Nephron progenitor cell (in vitro differentiated cells): Measurements from ENCODE around the gene DCHS1.
A peak's percentile ranks its signal among the peaks of the same experiment; 100 is the strongest.
"Not testable (repeated sequence)": the region's sequence is repeated elsewhere in the genome, so short reads cannot be mapped to it uniquely, and the experiment has no call there.

Source experiments
- DNase-seq: peaks from one replicate; pipeline ENCODE4 v3.0.0; 2021
- H3K27ac Mint-ChIP-seq: 2 replicates; pipeline ENCODE4 v1.8.0; 2021; ENCODE audit warnings: mild to moderate bottlenecking, moderate library complexity, mixed read lengths
- H3K27me3 Mint-ChIP-seq: 2 replicates; pipeline ENCODE4 v1.8.0; 2021; ENCODE audit warnings: mild to moderate bottlenecking, low read depth, mixed read lengths; ENCODE audit not compliant: poor library complexity
- H3K36me3 Mint-ChIP-seq: 2 replicates; pipeline ENCODE4 v1.8.0; 2021; ENCODE audit warnings: low read depth, mixed read lengths
- H3K4me1 Mint-ChIP-seq: 2 replicates; pipeline ENCODE4 v1.8.0; 2021; ENCODE audit warnings: mixed read lengths
- H3K4me3 Mint-ChIP-seq: 2 replicates; pipeline ENCODE4 v1.8.0; 2021; ENCODE audit warnings: mild to moderate bottlenecking, moderate library complexity, mixed read lengths
- H3K9me3 Mint-ChIP-seq: 2 replicates; pipeline ENCODE4 v1.8.0; 2021; ENCODE audit warnings: mild to moderate bottlenecking, moderate library complexity, mixed read lengths
- TF ChIP-seq, protein P1 (sequence below): fragments of 200-600 bp; sonication (generic); IDR thresholded peaks from 2 replicates; pipeline ENCODE4 v1.5.0; 2021; ENCODE audit warnings: antibody characterized with exemption

The DCHS1 gene

DNA sequence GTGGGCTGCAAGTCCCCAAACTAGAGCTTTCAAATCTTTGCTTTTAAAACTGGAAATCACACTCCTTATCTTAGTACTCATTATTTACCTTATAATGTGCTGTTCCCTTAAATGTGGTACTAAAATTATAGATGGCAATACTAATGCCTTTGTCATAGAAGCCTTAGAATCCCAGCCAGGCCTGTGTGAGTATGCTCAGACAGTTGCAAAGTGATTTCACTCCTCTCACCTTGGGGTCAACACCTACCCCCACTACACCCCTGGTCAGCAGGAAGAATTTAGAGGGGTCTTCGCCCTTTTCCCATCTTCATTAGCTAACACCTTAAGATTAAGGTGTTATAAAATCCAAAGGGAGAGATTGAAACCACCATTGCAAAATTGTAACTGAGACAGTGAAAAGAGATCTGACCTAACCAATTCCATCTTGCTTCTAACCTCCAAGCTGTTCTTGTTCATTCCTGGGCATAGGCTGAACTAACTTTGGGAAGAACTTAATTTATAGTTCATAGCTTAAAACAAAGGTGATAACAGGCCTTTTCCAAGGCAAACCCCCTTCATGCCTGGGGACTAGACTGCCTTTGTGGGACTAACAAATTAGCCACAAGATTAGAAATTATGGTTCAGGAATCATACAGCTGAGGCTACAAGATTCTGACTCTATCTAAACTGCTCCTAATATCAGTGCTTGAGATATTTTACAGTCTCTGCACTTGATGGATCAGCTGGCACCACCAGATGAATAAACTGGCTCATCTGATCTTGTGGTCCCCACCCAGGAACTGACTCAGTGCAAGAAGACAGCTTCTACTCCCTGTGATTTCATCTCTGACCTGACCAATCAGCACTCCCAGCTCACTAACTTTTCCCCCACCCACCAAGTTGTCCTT lies 38.0 kb upstream of the DCHS1 start:
- Mint-ChIP-seq H3K27me3 (peaks cover 3% of the 10 kb centered on the region), H3K36me3 (peaks cover 6% of the 10 kb centered on the region), H3K27ac (no peak overlapping the region), H3K4me1 (no peaks in the 10 kb centered on the region), H3K4me3 (no peak overlapping the region), H3K9me3 (peaks cover 11% of the 10 kb centered on the region)
- DNase-seq, result no peak
- TF ChIP-seq, protein P1, sequence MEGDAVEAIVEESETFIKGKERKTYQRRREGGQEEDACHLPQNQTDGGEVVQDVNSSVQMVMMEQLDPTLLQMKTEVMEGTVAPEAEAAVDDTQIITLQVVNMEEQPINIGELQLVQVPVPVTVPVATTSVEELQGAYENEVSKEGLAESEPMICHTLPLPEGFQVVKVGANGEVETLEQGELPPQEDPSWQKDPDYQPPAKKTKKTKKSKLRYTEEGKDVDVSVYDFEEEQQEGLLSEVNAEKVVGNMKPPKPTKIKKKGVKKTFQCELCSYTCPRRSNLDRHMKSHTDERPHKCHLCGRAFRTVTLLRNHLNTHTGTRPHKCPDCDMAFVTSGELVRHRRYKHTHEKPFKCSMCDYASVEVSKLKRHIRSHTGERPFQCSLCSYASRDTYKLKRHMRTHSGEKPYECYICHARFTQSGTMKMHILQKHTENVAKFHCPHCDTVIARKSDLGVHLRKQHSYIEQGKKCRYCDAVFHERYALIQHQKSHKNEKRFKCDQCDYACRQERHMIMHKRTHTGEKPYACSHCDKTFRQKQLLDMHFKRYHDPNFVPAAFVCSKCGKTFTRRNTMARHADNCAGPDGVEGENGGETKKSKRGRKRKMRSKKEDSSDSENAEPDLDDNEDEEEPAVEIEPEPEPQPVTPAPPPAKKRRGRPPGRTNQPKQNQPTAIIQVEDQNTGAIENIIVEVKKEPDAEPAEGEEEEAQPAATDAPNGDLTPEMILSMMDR, result no peak

DNA sequence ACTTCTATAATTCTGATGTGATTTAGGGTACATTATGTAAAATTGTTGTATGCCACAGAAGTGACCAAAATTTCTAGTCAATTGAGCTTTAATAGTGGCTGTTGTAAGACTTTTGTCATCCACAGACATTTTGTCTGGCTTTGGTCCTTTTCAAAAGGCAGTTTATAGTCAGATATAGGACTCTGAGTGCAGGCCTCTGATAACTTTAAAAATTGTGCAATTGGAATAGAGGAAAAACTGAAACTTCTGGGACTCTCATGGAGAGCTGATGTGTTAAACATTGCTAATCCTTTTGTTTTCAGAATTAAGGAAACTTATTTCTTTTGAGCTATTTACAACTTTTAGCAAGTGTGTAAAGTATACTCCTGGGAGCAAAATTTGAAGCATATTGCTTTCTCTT lies 36.5 kb upstream of the DCHS1 start:
- Mint-ChIP-seq H3K27ac (no peak overlapping the region), H3K36me3 (peaks cover 6% of the 10 kb centered on the region), H3K27me3 (peaks cover 5% of the 10 kb centered on the region), H3K4me1 (no peaks in the 10 kb centered on the region), H3K9me3 (peaks cover 16% of the 10 kb centered on the region), H3K4me3 (no peak overlapping the region)
- no peak for DNase-seq
- TF ChIP-seq, protein P1, result no peak

DNA sequence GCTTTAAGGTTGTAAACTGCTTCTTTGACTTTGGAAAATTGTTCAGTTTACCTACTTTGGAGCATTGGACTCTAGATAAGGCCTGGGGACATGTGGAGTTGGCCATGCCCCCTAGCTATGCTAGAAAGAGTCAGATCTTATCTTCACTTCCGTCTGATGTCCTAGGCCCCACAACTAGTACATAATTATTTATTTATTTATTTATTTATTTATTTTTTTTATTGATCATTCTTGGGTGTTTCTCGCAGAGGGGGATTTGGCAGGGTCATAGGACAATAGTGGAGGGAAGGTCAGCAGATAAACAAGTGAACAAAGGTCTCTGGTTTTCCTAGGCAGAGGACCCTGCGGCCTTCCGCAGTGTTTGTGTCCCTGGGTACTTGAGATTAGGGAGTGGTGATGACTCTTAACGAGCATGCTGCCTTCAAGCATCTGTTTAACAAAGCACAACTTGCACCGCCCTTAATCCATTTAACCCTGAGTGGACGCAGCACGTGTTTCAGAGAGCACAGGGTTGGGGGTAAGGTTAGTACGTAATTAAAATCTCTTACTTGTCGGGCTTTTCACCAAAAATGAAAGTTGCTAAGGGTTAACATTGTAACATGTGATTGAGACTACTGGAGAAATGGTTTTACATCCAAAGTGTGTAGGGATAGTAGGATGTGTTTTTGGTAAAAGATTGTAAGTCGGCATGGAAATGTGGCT lies 35.0 kb upstream of the DCHS1 start:
- not testable (repeated sequence) for H3K27ac Mint-ChIP-seq, DNase-seq, H3K4me3 Mint-ChIP-seq, H3K4me1 Mint-ChIP-seq, H3K36me3 Mint-ChIP-seq
- H3K9me3 Mint-ChIP-seq, result peaks cover 21% of the 10 kb centered on the region
- H3K27me3 Mint-ChIP-seq, result peaks cover 14% of the 10 kb centered on the region

DNA sequence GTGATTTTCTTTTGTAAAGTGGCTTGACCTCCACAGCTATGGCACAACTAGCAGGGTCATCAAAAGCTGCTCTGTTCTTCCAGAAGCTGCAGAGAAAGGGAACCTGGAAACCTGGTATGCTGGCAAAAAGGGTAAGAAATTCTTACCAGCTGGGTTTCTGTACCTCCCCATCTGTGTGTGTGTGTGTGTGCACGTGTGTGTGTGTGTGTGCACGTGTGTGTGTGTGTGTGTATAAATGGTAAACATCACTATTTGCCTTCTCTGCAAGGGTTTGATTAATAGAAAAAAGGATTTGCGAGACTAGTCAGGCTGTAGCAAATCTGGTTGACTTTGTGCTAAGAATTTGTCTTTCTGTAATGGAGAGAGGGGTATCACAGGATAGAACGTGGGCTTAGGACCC lies 32.3 kb upstream of the DCHS1 start:
- peaks cover 15% of the 10 kb centered on the region for H3K27me3 Mint-ChIP-seq

GRCh38 chr11:6686006-6686405 lies 30.4 kb upstream of the DCHS1 start:
- Mint-ChIP-seq H3K9me3 (peaks cover 21% of the 10 kb centered on the region), H3K4me3 (no peak overlapping the region), H3K27ac (no peak overlapping the region), H3K36me3 (peaks cover 17% of the 10 kb centered on the region), H3K4me1 (peaks cover 26% of the 10 kb centered on the region), H3K27me3 (peaks cover 15% of the 10 kb centered on the region)
- TF ChIP-seq, protein P1, result no peak
- no peak for DNase-seq

More for the DNA sequence above, 32.3 kb upstream of the DCHS1 start:
- DNase-seq, result no peak
- Mint-ChIP-seq H3K27ac (no peak overlapping the region), H3K9me3 (peaks cover 21% of the 10 kb centered on the region), H3K4me1 (peaks cover 13% of the 10 kb centered on the region), H3K36me3 (peaks cover 6% of the 10 kb centered on the region), H3K4me3 (no peak overlapping the region)
- TF ChIP-seq, protein P1, result no peak

DNA sequence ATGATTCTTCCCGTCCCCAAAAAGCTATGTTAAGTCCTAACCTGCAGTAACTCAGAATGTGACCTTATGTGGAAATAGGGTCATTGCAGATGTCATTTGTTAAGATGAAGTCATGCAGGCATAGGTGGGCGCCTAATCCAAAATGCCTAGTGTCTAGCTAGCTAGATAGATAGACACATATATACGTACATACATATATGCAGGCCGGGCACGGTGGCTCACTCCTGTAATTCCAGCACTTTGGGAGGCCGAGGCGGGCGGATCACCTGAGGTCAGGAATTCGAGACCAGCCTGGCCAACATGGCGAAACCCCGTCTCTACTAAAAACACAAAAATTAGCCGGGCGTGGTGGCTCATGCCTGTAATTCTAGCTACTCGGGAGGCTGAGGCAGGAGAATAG lies 28.5 kb upstream of the DCHS1 start:
- H3K9me3 Mint-ChIP-seq, result peaks cover 12% of the 10 kb centered on the region
- not testable (repeated sequence) for H3K27ac Mint-ChIP-seq

More for the DNA sequence above, 28.5 kb upstream of the DCHS1 start:
- not testable (repeated sequence) for DNase-seq
- Mint-ChIP-seq H3K27me3 (peaks cover 15% of the 10 kb centered on the region), H3K4me3 (peak overlapping the region; percentile 99), H3K4me1 (peaks cover 27% of the 10 kb centered on the region), H3K36me3 (peaks cover 30% of the 10 kb centered on the region)
